Posterior vena cava (tissue), 2 donors: Measurements from ENCODE around the gene KLRB1. TPM values are rescaled to one million over a fixed set of nuclear protein-coding genes. Genes with fewer than 3 reads are reported as not detected.
"Not testable (repeated sequence)": the region's sequence is repeated elsewhere in the genome, so short reads cannot be mapped to it uniquely, and the experiment has no call there.

Source experiments
- DNase-seq: peaks from one replicate; pipeline ENCODE4 v3.0.0-alpha.2; 2020; ENCODE audit warnings: low spot score
- intact Hi-C, 2 donors: fragments of 100-400 bp; cut with DNase I; formaldehyde crosslinking; loops; one replicate each; pipeline versions ENCODE4 v1.14.1 to v1.14.2; 2022 to 2023
- total RNA-seq, 2 donors: library from RNA; stranded (reverse); fragmentation: NEBNext Ultra II Directional; extraction: Animal tissue kit (Norgen Biotek cat#: 25700); gene quantifications; one replicate each; pipeline ENCODE4 v1.2.1, GENCODE V29; 2021
- donor health status: DM: yes; HTN: yes; CAD: no.
- donor health status: DM: yes; HTN: yes; CAD: no.

KLRB1 gene
- total RNA-seq, 2 donors from 2014 or later: 0.67 to 1.0 TPM

DNA sequence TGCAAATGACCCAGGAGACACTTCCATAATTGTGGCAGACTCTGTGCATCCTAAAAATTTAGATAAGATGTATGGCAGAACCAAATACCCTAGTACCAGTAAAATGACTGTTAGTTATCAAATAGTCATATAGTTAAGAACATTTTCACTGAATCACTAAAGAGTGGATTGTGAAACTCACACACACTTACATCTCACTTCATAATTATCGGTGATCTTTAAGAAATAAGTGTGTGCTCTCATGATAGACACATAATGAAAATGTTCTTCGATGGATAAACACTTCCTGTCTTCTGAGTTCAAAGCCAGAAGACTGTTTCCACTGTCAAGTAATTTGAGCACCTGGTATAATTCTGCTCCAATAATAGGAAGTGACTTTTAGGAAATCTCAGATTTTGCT is 19.1 kb upstream of the KLRB1 start:
- intact Hi-C loops: loop anchor here in 1 of 2 donors (10.0 kb wide), 1 partner anchor 622 kb away; no protein-coding TSS in a partner anchor
- DNase-seq: no peak

DNA sequence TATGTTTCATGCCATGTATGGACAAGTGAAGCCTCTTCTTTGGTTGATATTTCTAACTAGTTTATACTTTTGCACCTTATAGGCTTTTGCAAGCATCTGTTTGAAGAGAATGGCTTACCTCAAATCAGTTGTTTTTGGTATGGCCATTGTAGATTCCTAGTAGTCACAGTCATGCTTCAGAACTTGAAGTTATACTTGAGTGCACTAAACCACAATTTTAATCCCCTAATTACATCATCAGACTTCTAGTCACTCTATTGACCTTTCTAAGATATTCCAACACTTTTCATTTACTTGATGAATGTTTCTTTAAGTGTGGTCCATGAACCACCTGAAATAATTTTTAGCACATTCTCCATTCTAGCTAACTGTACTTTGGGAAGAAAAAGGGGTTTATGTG is 18.6 kb upstream of the KLRB1 start:
- intact Hi-C loops: loop anchor here in 1 of 2 donors (10.0 kb wide), 1 partner anchor 621 kb away; no protein-coding TSS in a partner anchor

DNA sequence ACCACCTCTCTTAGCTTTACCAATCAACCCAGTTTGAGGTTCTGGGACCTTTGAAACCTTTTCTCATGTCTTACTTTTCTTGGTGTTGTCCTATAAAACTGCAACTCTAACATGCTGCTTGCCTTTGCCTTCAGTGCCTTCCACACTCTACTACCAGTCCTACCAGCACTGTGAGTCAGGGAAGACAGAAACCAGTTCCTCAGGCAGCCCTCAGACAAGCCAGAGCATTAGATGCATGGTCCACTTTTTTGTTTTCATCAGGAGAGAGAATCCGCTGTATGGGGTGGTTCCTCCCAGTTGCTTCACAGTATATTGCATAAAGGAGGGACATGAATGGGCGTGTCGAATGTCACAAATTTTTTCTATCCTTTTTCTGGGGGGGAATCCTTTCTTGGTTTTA is 17.3 kb upstream of the KLRB1 start:
- intact Hi-C loops: loop anchor here in 1 of 2 donors (10.0 kb wide), 1 partner anchor 620 kb away; no protein-coding TSS in a partner anchor
- DNase-seq: no peak

More for the DNA sequence above, 18.6 kb upstream of the KLRB1 start:
- DNase-seq: no peak

DNA sequence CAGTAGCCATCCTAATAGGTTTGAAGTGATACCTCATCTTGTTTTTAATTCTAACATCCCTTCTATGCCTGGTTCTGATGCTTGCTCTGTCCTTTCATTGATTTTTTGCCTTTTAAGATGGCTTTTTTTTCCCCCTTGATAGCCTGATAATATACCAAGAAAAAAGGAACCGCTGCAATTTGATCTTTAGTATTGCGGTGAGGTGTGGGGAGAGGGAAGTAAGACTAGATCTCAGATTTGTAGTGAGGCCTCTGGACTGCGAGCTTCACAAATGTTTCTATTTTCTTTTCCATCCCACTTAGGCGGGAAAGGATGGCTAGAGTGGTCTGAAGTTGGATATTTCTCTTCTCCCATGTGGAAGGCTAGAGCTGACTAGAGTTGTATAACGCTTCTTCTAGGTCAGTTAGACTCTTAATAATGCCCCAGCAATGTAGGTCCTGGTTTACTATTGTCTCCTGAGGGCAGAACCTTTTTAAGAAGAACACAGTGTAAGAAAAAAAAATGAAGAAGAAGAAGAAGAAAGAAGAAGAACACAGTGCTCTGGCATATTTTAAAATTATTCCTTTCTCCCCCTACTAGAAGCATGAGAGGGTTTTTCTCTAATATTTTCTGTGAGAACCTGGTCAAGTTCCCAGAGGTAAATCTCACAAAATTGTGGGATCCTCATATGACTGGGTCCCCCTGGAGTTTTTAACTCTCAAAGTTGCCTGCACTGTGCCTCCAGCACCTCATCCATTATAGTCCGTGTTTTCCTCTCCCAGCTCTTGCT is 11.9 kb upstream of the KLRB1 start:
- intact Hi-C loops: loop anchor here in 1 of 2 donors (10.0 kb wide), 1 partner anchor 615 kb away; no protein-coding TSS in a partner anchor

DNA sequence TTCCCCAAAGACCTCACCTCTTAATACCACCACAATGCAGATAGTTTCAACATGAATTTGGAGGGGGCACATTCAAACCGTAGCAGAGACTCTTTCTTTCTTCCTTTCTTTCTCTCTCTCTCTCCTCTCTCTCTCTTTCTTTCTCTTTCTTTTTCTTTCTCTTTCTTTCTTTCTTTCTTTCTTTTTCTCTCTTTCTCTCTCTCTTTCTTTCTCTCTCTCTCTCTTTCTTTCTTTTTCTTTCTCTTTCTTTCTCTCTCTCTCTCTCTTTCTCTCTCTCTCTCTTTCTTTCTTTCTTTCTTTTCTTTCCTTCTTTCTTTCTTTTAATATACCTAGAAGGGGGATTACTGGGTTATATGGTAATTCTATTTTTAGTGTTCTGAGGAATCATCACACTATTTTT is 11.2 kb upstream of the KLRB1 start:
- intact Hi-C loops, DNase-seq: not testable (repeated sequence)

More for the DNA sequence above, 11.9 kb upstream of the KLRB1 start:
- no peak for DNase-seq

DNA sequence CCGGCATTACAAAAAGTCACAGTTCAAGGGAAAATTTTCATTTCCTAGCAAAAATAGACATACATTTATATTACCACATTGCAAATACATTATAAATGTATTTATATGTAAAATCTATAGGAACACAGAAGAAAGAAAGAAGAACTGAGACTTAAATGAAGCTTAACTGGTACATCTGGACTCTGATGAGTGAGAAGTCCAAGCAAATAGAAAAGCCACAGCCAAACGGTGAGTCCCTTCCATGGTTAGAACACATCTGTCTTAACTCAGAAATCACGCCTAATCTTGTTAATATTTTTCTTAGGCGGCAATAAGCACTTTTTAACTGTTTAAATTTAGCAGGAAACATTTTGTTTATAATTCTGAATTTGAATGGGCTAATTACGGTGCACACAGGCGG is 9.4 kb upstream of the KLRB1 start:
- intact Hi-C loops: no loop called here
- DNase-seq: no peak

DNA sequence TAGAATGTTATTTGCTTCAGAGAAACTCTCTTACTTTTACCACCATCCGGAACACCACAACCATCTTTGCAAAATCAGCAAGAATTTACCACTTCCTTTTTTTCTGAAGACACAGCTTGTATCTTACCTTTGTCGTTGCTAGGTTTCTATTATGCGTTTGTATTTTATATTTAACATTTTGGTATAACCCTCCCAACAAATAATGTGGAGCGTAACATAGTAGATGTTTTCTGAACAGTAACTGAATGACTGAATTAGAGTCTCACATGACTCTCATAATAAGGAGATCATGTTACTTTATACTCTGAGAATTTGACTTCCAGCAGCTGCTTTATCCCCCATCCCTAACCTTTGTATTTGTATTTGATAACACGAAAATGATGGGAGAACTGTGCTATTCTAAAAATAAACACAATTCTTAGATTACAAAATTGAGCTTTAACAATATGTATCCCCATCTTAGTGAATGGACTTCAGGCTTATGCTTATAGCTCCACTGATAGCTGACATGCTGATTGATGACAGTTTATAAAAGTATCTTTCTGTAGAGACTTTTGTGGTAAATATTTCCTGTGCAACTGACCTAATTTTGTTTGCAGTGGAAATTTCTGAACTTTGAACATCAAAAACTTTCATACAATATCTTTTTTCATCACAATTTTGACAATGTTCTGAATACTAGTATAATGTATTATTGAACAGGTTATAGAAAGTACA is 7.9 kb upstream of the KLRB1 start:
- intact Hi-C loops: no loop called here
- DNase-seq: no peak

DNA sequence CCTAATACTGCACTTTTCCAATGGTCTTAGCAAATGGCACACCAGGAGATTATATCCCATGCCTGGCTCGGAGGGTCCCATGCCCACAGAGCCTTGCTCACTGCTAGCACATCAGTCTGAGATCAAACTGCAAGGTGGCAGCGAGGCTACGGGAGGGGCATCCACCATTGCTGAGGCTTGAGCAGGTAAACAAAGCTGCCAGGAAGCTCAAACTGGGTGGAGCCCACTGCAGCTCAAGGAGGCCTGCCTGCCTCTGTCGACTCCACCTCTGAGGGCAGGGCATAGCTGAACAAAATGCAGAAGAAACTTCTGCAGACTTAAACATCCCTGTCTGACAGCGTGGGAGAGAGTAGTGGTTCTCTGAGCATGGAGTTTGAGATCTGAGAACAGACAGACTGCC is 2.9 kb upstream of the KLRB1 start:
- not testable (repeated sequence) for DNase-seq

DNA sequence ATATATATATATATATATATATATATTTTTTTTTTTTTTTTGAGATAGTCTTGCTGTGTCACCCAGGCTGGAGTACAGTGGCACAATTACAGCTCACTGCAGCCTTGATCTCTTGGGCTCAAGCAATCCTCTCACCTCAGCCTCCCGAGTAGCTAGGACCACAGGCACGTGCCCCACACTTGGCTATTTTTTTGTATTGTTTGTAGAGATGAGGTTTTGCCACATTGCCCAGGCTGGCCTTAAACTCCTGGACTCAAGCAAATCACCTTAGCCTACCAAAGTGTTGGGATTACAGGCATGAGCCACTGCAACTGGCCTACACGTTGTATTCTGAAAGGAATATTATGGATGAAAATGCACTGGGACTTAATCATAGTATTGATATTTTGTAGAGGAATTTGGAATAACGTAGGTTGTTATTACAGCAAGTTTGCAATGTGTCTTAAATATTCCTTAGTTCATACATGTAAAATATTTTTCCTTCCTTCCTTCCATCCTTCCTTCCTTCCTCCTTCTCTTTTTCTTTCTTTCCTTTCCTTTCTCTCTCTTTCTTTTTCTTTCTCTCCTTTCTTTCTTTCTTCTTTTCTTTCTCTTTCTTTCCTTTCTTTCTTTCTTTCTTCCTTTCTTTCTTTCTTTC is 862 bp downstream of the KLRB1 start:
- intact Hi-C loops: no loop called here
- no peak for DNase-seq

More for the DNA sequence above, 2.9 kb upstream of the KLRB1 start:
- intact Hi-C loops: not testable (repeated sequence)

DNA sequence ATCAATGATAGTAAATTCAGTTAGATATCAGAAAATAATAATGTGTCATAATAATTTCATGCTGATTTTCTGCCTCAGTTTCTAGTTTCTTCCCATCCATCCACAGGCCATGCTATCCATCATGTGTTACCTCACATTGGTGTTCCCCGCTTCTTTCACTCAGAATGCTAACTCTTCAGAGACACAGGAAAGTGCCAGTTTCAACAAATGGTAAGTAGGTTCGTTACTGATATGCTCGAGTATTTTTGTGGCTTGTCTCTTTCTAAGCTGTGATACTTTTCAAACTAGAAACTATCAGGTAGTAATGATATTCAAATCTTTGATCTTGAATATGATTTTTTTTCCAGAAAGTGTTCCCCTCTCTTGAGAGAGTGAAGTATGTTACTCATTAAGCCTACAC is 1.5 kb downstream of the KLRB1 start:
- intact Hi-C loops: no loop called here
- no peak for DNase-seq

DNA sequence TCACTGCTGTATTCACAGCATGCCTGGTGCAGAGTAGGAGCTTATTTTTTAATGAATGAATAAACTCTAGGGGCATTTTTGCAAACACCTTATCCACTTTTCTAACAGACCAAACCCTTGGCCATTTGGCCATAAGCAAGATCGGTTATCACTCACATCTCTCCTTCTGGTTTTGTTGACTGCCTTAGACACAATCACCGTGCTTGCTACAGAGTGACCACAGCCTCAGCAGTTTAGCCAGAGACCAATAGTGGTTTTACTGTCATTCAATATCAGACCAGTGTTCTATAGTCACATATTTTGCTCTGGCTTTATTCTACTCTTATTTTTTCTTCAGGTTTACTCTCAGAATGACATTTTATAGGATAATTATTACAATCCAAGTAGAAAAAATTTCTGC is 2.2 kb downstream of the KLRB1 start:
- DNase-seq: no peak
- intact Hi-C loops: no loop called here

DNA sequence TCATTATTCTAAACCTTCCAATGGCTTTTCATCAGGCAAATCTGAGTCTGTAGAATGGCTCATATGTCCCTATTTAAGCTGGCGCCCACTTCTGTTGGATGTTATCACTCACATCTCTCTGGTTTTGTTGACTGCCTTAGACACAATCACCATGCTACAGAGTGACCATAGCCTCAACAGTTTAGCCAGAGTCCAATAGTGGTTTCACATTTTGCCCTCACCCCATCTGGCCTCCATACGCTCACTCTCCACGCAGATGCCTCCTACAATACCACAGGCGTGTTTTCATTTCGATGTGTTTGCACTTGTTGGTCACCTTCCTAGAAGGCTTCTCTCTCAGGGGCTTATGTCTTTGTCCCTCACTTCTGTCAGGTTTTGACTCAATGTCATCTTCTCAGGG is 3.4 kb downstream of the KLRB1 start:
- no peak for DNase-seq
- intact Hi-C loops: no loop called here

DNA sequence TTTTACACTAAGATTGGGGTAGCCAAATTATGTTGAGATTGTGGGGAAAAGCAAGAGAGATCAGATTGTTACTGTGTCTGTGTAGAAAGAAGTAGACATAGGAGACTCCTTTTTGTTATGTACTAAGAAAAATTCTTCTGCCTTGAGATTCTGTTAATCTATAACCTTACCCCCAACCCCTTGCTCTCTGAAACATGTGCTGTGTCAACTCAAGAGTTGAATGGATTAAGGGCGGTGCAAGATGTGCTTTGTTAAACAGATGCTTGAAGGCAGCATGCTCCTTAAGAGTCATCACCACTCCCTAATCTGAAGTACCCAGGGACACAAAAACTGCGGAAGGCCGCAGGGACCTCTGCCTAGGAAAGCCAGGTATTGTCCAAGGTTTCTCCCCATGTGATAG is 7.3 kb downstream of the KLRB1 start:
- DNase-seq, intact Hi-C loops: not testable (repeated sequence)

DNA sequence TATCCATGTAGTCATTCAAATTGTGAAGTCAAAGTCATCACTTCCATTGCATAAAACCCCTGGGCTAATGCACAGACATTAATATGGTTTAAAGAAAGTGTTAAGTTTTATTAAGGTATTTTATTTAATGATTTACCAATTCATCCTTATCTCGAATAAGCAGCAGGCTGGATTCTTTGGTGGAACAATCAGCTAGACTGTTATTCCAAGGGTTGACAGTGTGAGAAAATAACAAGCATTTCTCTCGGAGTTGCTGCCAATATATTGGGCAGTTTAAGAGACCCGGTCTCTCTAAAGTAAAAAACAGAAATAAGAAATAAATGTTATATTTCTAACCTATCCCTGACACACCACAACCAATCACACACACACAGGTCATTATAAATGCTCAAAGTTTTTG is 9.4 kb downstream of the KLRB1 start:
- intact Hi-C loops: no loop called here
- DNase-seq: no peak

DNA sequence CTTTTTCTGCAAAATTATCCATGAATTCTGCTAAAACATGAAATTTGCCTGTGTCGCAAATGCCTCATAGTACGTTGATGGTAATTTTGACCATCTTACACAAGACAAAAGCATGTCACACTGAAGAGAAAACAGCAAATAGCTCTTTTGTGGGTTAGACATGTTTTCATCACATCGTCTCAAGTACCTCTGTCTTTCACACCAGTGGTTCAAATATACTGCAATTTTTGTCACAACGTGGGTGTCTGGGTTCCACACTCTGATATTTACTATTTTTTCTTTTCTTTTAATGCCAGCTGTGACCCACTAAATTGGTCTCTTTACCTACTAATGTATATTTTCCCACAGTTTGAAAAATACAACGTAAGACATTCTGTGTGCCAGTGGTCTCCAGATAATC is 10.4 kb downstream of the KLRB1 start:
- intact Hi-C loops: no loop called here
- DNase-seq: no peak

DNA sequence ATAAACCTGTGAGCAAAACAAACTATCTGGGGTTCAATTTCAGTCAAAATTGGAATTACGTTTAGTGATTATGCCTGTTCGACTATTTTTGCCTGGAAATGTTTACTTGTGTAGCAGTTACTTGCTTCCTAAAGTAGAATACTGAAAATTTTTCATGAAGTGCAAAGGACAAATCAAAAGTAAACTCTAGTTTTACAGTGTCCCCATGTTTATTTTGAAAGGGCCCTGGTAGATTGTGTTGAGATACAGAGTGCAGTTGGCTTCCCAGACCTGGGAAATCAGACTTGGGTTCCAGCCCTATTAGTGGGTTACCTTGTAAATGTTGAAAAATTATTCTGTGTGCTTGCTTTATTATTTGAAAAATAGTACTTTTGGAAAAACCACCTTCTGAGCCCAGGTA is 17.3 kb downstream of the KLRB1 start:
- no peak for DNase-seq
- intact Hi-C loops: no loop called here

DNA sequence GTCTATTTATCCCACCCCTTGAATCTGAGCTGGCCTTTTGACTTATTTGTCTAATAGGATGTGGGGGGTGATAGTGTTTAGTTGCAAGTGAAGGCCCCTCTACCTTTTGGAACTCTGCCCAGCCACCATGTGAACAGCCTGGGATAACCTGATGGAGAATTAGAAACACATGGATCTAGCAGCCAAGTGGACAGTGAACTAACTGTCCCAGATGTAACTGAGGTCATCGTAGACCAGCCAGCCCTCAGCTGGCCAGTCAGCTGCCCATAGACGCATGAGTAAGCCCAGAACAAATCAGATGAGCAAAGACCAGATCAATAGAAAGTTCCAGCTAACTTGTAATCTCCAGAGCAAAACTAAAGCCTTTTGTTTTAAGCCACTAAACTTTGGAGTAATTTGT is 19.0 kb downstream of the KLRB1 start:
- no peak for DNase-seq
- intact Hi-C loops: no loop called here

DNA sequence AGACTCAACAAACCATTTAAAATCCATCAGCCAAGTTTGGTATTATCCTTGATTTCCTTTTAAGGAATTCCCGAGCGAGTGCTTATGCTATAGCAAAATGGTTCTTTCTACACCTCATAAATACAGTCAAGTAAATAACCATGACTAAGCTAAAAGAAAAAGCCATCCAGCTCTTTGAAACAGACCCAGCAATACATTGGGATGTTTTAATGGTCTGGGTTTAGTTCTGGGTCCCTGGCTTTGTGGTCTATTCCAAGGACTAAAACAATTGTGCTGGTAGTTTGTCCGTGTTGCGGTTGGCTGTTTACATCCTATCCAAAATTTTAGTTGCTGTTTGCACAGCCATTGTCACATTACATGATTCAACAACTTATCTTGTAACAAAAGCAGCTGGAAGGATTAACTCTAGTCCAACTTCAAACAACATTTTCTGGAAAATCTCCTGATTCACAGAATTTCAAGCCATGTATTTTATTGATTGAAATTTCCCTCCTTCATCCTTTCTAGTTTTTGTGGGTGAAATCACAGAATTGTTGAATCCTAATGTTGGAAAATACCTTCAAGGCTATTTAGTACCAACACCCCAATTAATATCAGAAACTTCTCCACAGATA is 19.6 kb downstream of the KLRB1 start:
- intact Hi-C loops: no loop called here
- DNase-seq: no peak

DNA sequence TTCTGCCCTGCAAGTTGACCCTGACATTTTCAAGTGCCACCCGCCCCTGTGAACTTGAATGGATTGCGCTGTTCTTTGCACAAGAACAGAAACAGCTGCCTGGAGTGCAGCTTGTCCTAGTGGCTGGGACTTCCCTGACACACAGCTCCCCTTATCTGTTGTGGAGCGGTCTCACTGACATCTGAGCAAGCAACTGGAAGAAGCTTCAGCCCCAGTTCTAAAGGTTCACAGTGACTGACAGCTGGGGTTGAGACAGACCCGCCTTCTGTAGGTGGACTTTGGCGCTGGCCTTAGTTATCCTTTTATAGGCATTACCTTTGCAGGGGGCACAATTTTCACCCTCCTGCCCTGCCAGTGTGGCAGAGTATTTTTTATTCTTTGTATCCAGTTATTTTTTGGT is 30.0 kb downstream of the KLRB1 start:
- DNase-seq, intact Hi-C loops: not testable (repeated sequence)

DNA sequence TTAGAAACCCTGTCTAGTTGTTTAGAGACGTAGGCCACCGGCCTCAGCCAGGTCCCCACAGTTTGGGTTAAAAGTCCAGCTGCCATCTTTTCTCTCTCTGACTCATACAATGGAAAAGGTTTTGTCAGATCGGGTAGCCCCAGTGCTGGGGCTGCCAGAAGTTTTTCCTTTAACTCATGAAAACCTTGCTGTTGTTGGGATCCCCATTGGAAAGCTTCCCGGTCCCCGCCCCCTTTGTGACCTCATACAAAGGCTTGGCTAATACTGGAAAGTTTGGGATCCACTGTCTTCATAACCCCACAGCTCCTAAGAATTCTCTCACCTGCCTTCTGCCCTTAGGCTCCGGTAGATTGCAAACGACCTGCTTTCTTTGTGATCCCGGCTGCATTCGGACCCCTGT is 40.6 kb downstream of the KLRB1 start:
- DNase-seq, intact Hi-C loops: not testable (repeated sequence)
